Measurements from ENCODE around the gene CRYL1.

- TF ChIP-seq E2F6 (IDR thresholded peaks at IDR 0.05) = no peak
- no peak for TF ChIP-seq SRF (IDR thresholded peaks at IDR 0.05; ENCODE audit: low read depth, low read length)
- no peak for TF ChIP-seq PHF8 (conservative IDR thresholded peaks at IDR 0.05; ENCODE audit: low read depth, low read length)
- no peak for TF ChIP-seq EP300 (IDR thresholded peaks at IDR 0.05; ENCODE audit: borderline replicate concordance in 1 of 2, low read depth in 2 of 2, low read length in 2 of 2)
- no peak for TF ChIP-seq CTCF (IDR thresholded peaks at IDR 0.05; ENCODE audit: control extremely low read depth in 1 of 3, insufficient read depth in 1 of 3, low read depth in 1 of 3, low read length in 3 of 3)
- TF ChIP-seq RNF2 (IDR thresholded peaks at IDR 0.05; ENCODE audit: borderline replicate concordance, low read depth, low read length, missing control alignments, poor library complexity, severe bottlenecking) = no peak
- no peak for TF ChIP-seq POLR2AphosphoS5 (IDR thresholded peaks at IDR 0.05; ENCODE audit: low read depth, low read length)
- no peak for TF ChIP-seq CREB1 (IDR thresholded peaks at IDR 0.05)
- no peak for TF ChIP-seq POLR2A (IDR thresholded peaks at IDR 0.05; ENCODE audit: control extremely low read depth in 1 of 2, low read depth in 2 of 2, low read length in 2 of 2)
- TF ChIP-seq CBX8 (IDR thresholded peaks at IDR 0.05; ENCODE audit: borderline replicate concordance, low read depth, low read length) = no peak
Measured at GRCh38 chr13:20559659-20560356, 34.2 kb upstream of the CRYL1 start.
